OCI-LY3 (cell line): ENCODE measurements around the gene PHAF1.

Experiments used
- CTCF ChIP-seq: fragments of 200-600, 300-600 bp; sonication (generic); IDR thresholded peaks from 2 replicates; pipeline ENCODE4 v1.5.1; 2014; ENCODE audit warnings: antibody characterized with exemption, low read length, low read depth
- EZH2phosphoT487 ChIP-seq: fragments of 200-600 bp; shearing (Covaris generic); IDR thresholded peaks from 2 replicates; pipeline ENCODE4 v1.6.1; 2018; ENCODE audit warnings: antibody characterized with exemption, mixed run types, low read depth

GRCh38 chr16:67147437-67148140 is 37.8 kb downstream of the PHAF1 start:
- TF ChIP-seq EZH2phosphoT487, result no peak
- TF ChIP-seq CTCF, result no peak
